IMR-90 (cell line): ENCODE data around the gene TNNT1. TPM values are rescaled to one million over a fixed set of nuclear protein-coding genes. Genes with fewer than 3 reads are reported as not detected.

Experiments
- ATAC-seq: fragments of 200-7000 bp; cut with Tn5 transposase; 2 replicates; pipeline ENCODE4 v1.9.1; 2020; ENCODE audit warnings: low read depth, mild to moderate bottlenecking, moderate library complexity
- BruUV-seq: library from RNA; stranded (reverse); fragments of 400-500 nt; replicated peaks from 2 replicates; lab custom pipeline; 2021; lab: Mats Ljungman, UMichigan
- CTCF ChIA-PET: fragments of 300-600 bp; formaldehyde crosslinking; extraction: SDS; loops from one replicate; lab custom pipeline; 2021; ENCODE audit warnings: antibody characterized with exemption; lab: Yijun Ruan, JAX
- POLR2A ChIA-PET: fragments of 300-600 bp; sonication (Branson Sonifier 250); formaldehyde crosslinking; loops from one replicate; lab custom pipeline; 2022; ENCODE audit warnings: antibody characterized with exemption; ENCODE audit not compliant: unreplicated experiment; lab: Charles Lee
- DNase-seq: peaks from one replicate; pipeline ENCODE4 v3.0.0; 2013
- H2AFZ ChIP-seq: replicated peaks from 2 replicates; pipeline ENCODE3; 2013; ENCODE audit warnings: low read length, mild to moderate bottlenecking; ENCODE audit not compliant: poor library complexity
- H2AK5ac ChIP-seq: 2 replicates; pipeline ENCODE4 v1.6.1; 2013; ENCODE audit warnings: low read depth, low read length, inconsistent platforms
- H2AK9ac ChIP-seq: replicated peaks from 2 replicates; pipeline ENCODE3; 2013; ENCODE audit warnings: mild to moderate bottlenecking, low read depth, low read length, moderate library complexity; ENCODE audit not compliant: poor library complexity
- H2BK120ac ChIP-seq: 2 replicates; pipeline ENCODE4 v1.6.1; 2013; ENCODE audit warnings: low read depth, low read length, inconsistent platforms
- H2BK15ac ChIP-seq: 3 replicates; pipeline ENCODE4 v1.6.1; 2013; ENCODE audit warnings: low read depth, low read length, inconsistent platforms
- H2BK20ac ChIP-seq: 2 replicates; pipeline ENCODE4 v1.6.1; 2013; ENCODE audit warnings: low read depth, mild to moderate bottlenecking, inconsistent platforms, low read length, moderate library complexity
- H2BK5ac ChIP-seq: 2 replicates; pipeline ENCODE4 v1.6.1; 2013; ENCODE audit warnings: mild to moderate bottlenecking, low read depth, low read length, inconsistent platforms; ENCODE audit not compliant: poor library complexity, severe bottlenecking
- H3K14ac ChIP-seq: replicated peaks from 2 replicates; pipeline ENCODE4 v1.6.1; 2013; ENCODE audit warnings: low read depth, low read length, inconsistent platforms
- H3K18ac ChIP-seq: 2 replicates; pipeline ENCODE4 v1.6.1; 2013; ENCODE audit warnings: low read depth, low read length, control low read depth
- H3K23ac ChIP-seq: 2 replicates; pipeline ENCODE4 v1.6.1; 2013; ENCODE audit warnings: low read depth, low read length, inconsistent platforms
- H3K27ac ChIP-seq: 2 replicates; pipeline ENCODE4 v1.5.1; 2013; ENCODE audit warnings: mild to moderate bottlenecking, control low read depth, low read length; ENCODE audit not compliant: insufficient read depth
- H3K27me3 ChIP-seq: 2 replicates; pipeline ENCODE4 v1.6.1; 2013; ENCODE audit warnings: low read length; ENCODE audit not compliant: control insufficient read depth, insufficient read depth
- H3K36me3 ChIP-seq: 2 replicates; pipeline ENCODE4 v1.6.1; 2013; ENCODE audit warnings: low read length, mixed read lengths; ENCODE audit not compliant: control insufficient read depth, insufficient read depth
- H3K4ac ChIP-seq: 2 replicates; pipeline ENCODE4 v1.6.1; 2013; ENCODE audit warnings: low read depth, low read length, inconsistent platforms
- H3K4me1 ChIP-seq: 2 replicates; pipeline ENCODE4 v1.6.1; 2013; ENCODE audit warnings: low read length, mixed read lengths; ENCODE audit not compliant: control insufficient read depth, insufficient read depth
- H3K4me2 ChIP-seq: 2 replicates; pipeline ENCODE4 v1.6.1; 2013; ENCODE audit warnings: low read depth, mild to moderate bottlenecking, control low read depth, low read length, moderate library complexity
- H3K4me3 ChIP-seq: 2 replicates; pipeline ENCODE4 v1.5.1; 2013; ENCODE audit warnings: low read depth, mild to moderate bottlenecking, control low read depth, low read length, moderate library complexity; ENCODE audit not compliant: insufficient read depth
- H3K56ac ChIP-seq: 2 replicates; pipeline ENCODE4 v1.6.1; 2013; ENCODE audit warnings: low read length, inconsistent platforms; ENCODE audit not compliant: insufficient read depth; ENCODE audit errors: extremely low read depth
- H3K79me1 ChIP-seq, 2 experiments: 2 replicates each; pipeline ENCODE4 v1.6.1; 2013; ENCODE audit warnings: low read length in 2 of 2, inconsistent platforms in 1 of 2, low read depth in 1 of 2
- H3K9ac ChIP-seq: 2 replicates; pipeline ENCODE4 v1.6.1; 2013; ENCODE audit warnings: low read depth, low read length, control low read depth
- H3K9me1 ChIP-seq: 2 replicates; pipeline ENCODE4 v1.6.1; 2013; ENCODE audit warnings: low read length, inconsistent platforms; ENCODE audit not compliant: insufficient read depth
- H3K9me3 ChIP-seq: 2 replicates; pipeline ENCODE4 v1.6.1; 2013; ENCODE audit warnings: low read length; ENCODE audit not compliant: control insufficient read depth, insufficient read depth
- H4K20me1 ChIP-seq: 2 replicates; pipeline ENCODE4 v1.6.1; 2013; ENCODE audit warnings: low read length, inconsistent platforms; ENCODE audit not compliant: insufficient read depth
- H4K5ac ChIP-seq: 2 replicates; pipeline ENCODE4 v1.6.1; 2013; ENCODE audit warnings: mild to moderate bottlenecking, low read depth, low read length, control low read depth
- H4K8ac ChIP-seq, 2 experiments: 2 replicates each; pipeline ENCODE4 v1.6.1; 2013; ENCODE audit warnings: low read depth in 2 of 2, low read length in 2 of 2, control low read depth in 1 of 2, inconsistent platforms in 1 of 2
- H4K91ac ChIP-seq: 2 replicates; pipeline ENCODE4 v1.6.1; 2013; ENCODE audit warnings: low read depth, low read length, inconsistent platforms; ENCODE audit not compliant: insufficient read depth
- BHLHE40 ChIP-seq: fragments of 150-350 bp; IDR thresholded peaks from 2 replicates; pipeline ENCODE4 v1.6.1; 2016; ENCODE audit warnings: mild to moderate bottlenecking, low read depth, low read length
- CEBPB ChIP-seq: IDR thresholded peaks from 2 replicates; pipeline ENCODE4 v1.6.1; 2012; ENCODE audit warnings: low read depth, low read length, improper control_type of control experiment
- CHD1 ChIP-seq: IDR thresholded peaks from 2 replicates; pipeline ENCODE4 v1.6.1; 2012; ENCODE audit warnings: low read depth, low read length, improper control_type of control experiment
- FOS ChIP-seq: fragments of 150-350 bp; IDR thresholded peaks from 2 replicates; pipeline ENCODE4 v1.6.1; 2016; ENCODE audit warnings: low read depth, low read length
- MXI1 ChIP-seq: IDR thresholded peaks from 2 replicates; pipeline ENCODE4 v1.6.1; 2012; ENCODE audit warnings: low read depth, mild to moderate bottlenecking, low read length, moderate library complexity, borderline replicate concordance
- NFE2L2 ChIP-seq: fragments of 150-350 bp; IDR thresholded peaks from 2 replicates; pipeline ENCODE4 v1.6.1; 2016; ENCODE audit warnings: low read depth, mild to moderate bottlenecking, low read length
- POLR2A ChIP-seq: IDR thresholded peaks from 2 replicates; pipeline ENCODE4 v1.6.1; 2012; ENCODE audit warnings: mild to moderate bottlenecking, low read depth, low read length
- RCOR1 ChIP-seq: IDR thresholded peaks from 2 replicates; pipeline ENCODE4 v1.6.1; 2012; ENCODE audit warnings: mild to moderate bottlenecking, low read length, improper control_type of control experiment; ENCODE audit not compliant: insufficient replicate concordance
- USF2 ChIP-seq: fragments of 150-350 bp; IDR thresholded peaks from 2 replicates; pipeline ENCODE4 v1.6.1; 2017; ENCODE audit warnings: mild to moderate bottlenecking, antibody characterized with exemption, low read length, low read depth
- WGBS, 2 experiments: methylation state at CpG; one replicate each; pipeline versions ENCODE4 v1.1.5 to v1.1.7; 2013; ENCODE audit warnings: missing lambda C conversion rate in 2 of 2; ENCODE audit not compliant: insufficient read length in 1 of 2; ENCODE audit errors: extremely low coverage in 2 of 2; 5-methylcytosine and 5-hydroxymethylcytosine counted together
- dilution Hi-C: fragments of 300-500 bp; cut with HindIII; formaldehyde crosslinking; loops from one replicate; pipeline ENCODE4 v1.14.3; 2018; ENCODE audit warnings: low sequenced_read_pairs; ENCODE audit not compliant: unreplicated experiment
- in situ Hi-C: fragments of 300-500 bp; cut with MboI; formaldehyde crosslinking; loops from 3 replicates; pipeline ENCODE4 v1.14.3; 2019; ENCODE audit warnings: low sequenced_read_pairs, inconsistent platforms, mixed read lengths
- intact Hi-C: fragments of 100-400 bp; cut with micrococcal nuclease; formaldehyde crosslinking; loops from 2 replicates; pipeline ENCODE4 v1.10.0; 2022
- polyA plus RNA-seq, 3 experiments: library from polyadenylated mRNA; depleted of rRNA; stranded (reverse); fragments of >200 nt; gene quantifications; 2 replicates each; pipeline ENCODE4 v1.2.3, GENCODE V29; 2012; ENCODE audit warnings: low replicate concordance in 1 of 3
- total RNA-seq: library from RNA; depleted of rRNA; stranded (reverse); fragments of >200 nt; gene quantifications from 2 replicates; pipeline ENCODE4 v1.2.3, GENCODE V29; 2012

Gene TNNT1
- total and polyA plus RNA-seq, 2 of the 4 experiments (the other 2 are of a cell fraction): 1.3 to 2.6 TPM

GRCh38 chr19:55189403-55189835, 40.4 kb upstream of the TNNT1 start:
- Histone ChIP-seq H3K4me2 (no peak overlapping the region), H3K4me3 (no peak overlapping the region), H3K27me3 (peaks cover 12% of the 10 kb centered on the region), H3K4me1 (no peaks in the 10 kb centered on the region), H3K14ac (no peak overlapping the region), H2BK15ac (no peak overlapping the region), H3K9me3 (no peaks in the 10 kb centered on the region), H3K56ac (no peak overlapping the region), H3K4ac (no peak overlapping the region), H3K9ac (no peak overlapping the region), H3K79me1 (no peaks in the 10 kb centered on the region), H2AFZ (peak overlapping the region; percentile 85), H2BK5ac (peak overlapping the region; percentile 49), H3K9me1 (peaks cover 3% of the 10 kb centered on the region; the same call in 1 of the 2 replicates), H2BK20ac (no peak overlapping the region), H3K27ac (no peak overlapping the region), H2BK120ac (no peak overlapping the region), H2AK9ac (no peak overlapping the region), H2AK5ac (no peak overlapping the region), H4K5ac (no peak overlapping the region), H3K18ac (no peak overlapping the region), H3K23ac (no peak overlapping the region), H4K8ac (peak overlapping the region in 1 of 2 experiments; percentile 30; a peak in 1 of 4 replicates), H3K36me3 (no peaks in the 10 kb centered on the region), H4K20me1 (no peaks in the 10 kb centered on the region), H4K91ac (no peak overlapping the region)
- ChIA-PET CTCF (no interaction called here), POLR2A (no interaction called here)
- no TSS peak for BruUV-seq
- intact Hi-C loops: no loop called here
- ATAC-seq (peak; percentile 85), DNase-seq (peak; percentile 95)
- in situ Hi-C loops: no loop called here
- WGBS, 2 experiments: 39% methylated on average over 13 of the region's 15 CpGs; no CpG with 5 or more reads in 1 of the 2 experiments
- dilution Hi-C loops: no loop called here
- TF ChIP-seq BHLHE40: peak; percentile 90
- TF ChIP-seq RCOR1: peak; percentile 70
- TF ChIP-seq NFE2L2: 0 out of 2 replicates have a peak, but pooled peaks have one; percentile 26
- peak; percentile 81; the same call in 1 of the 2 replicates for TF ChIP-seq MXI1
- TF ChIP-seq CEBPB: peak; percentile 66
- TF ChIP-seq FOS: peak; percentile 55
- no peak for TF ChIP-seq CHD1
- no peak for TF ChIP-seq POLR2A
- peak; percentile 79 for TF ChIP-seq USF2
